GM23338 (cell line): ENCODE measurements around the gene PCDHGB4.

Source experiments
- CREB1 ChIP-seq: fragments of 250-450 bp; sonication (Bioruptor Pico); IDR thresholded peaks from 2 replicates; pipeline ENCODE4 v1.5.0; 2020; ENCODE audit warnings: low read depth, mild to moderate bottlenecking, moderate library complexity
- EZH2 ChIP-seq: fragments of 200-600 bp; sonication (generic); IDR thresholded peaks from one replicate; pipeline ENCODE4 v1.8.0; 2017; ENCODE audit warnings: antibody characterized with exemption, mild to moderate bottlenecking, low read depth; ENCODE audit not compliant: unreplicated experiment
- EZH2phosphoT487 ChIP-seq: fragments of 200-600 bp; sonication (generic); IDR thresholded peaks from one replicate; pipeline ENCODE4 v1.8.1; 2018; ENCODE audit warnings: antibody characterized with exemption; ENCODE audit not compliant: unreplicated experiment
- JUNB ChIP-seq: IDR thresholded peaks from one replicate; pipeline ENCODE4 v1.6.1; 2016; ENCODE audit warnings: antibody characterized with exemption; ENCODE audit not compliant: unreplicated experiment
- NANOG ChIP-seq: IDR thresholded peaks from 2 replicates; pipeline ENCODE4 v1.6.1; 2016; ENCODE audit warnings: antibody characterized with exemption, borderline replicate concordance
- POLR2AphosphoS5 ChIP-seq: IDR thresholded peaks from 2 replicates; pipeline ENCODE4 v1.6.1; 2016; ENCODE audit warnings: antibody characterized with exemption, low read depth
- STAT1 ChIP-seq: IDR thresholded peaks from one replicate; pipeline ENCODE4 v1.6.1; 2016; ENCODE audit warnings: antibody characterized with exemption; ENCODE audit not compliant: unreplicated experiment
- ZNF331 ChIP-seq: fragments of 250-450 bp; sonication (Bioruptor Pico); IDR thresholded peaks from 2 replicates; pipeline ENCODE4 v1.5.0; 2020; ENCODE audit warnings: low read depth, mild to moderate bottlenecking, moderate library complexity
- TF ChIP-seq, protein P1 (sequence below), 2 experiments: fragments of 200-600 bp in 1 of 2; sonication (generic) in 1 of 2; conservative IDR thresholded peaks; 2 replicates each; pipeline versions ENCODE4 v1.5.1 to v1.6.1; 2016 to 2017; ENCODE audit warnings: antibody characterized with exemption in 2 of 2, low read depth in 2 of 2, mild to moderate bottlenecking in 2 of 2, moderate library complexity in 1 of 2
- TF ChIP-seq, protein P2 (sequence below): IDR thresholded peaks from one replicate; pipeline ENCODE4 v1.6.1; 2018; ENCODE audit warnings: antibody characterized with exemption; ENCODE audit not compliant: unreplicated experiment
- TF ChIP-seq, protein P3 (sequence below): fragments of 250-450 bp; sonication (Bioruptor Pico); IDR thresholded peaks from 2 replicates; pipeline ENCODE4 v1.5.0; 2020; ENCODE audit warnings: mild to moderate bottlenecking, moderate library complexity
- TF ChIP-seq, protein P4 (sequence below): IDR thresholded peaks from 2 replicates; pipeline ENCODE4 v1.6.1; 2016; ENCODE audit warnings: antibody characterized with exemption

DNA sequence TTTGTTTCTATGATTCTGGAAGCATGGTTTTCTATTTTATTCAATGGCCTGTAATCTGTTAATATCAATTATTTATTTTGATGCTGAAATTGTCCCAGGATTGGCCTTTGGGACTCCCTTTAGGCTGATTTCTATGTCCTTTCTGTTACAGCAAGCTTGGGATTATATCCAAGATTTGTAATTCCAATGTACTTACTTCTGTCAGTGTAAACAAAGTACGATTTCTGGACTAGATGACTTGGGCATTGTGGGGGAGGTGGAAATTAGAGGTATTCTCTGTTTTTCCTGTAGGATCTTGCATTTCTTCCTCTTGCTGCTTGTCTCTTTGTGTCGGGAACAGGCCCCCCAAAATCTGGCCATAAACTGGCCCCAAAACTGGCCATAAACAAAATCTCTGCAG lies 46.5 kb downstream of the PCDHGB4 start:
- TF ChIP-seq, protein P1, sequence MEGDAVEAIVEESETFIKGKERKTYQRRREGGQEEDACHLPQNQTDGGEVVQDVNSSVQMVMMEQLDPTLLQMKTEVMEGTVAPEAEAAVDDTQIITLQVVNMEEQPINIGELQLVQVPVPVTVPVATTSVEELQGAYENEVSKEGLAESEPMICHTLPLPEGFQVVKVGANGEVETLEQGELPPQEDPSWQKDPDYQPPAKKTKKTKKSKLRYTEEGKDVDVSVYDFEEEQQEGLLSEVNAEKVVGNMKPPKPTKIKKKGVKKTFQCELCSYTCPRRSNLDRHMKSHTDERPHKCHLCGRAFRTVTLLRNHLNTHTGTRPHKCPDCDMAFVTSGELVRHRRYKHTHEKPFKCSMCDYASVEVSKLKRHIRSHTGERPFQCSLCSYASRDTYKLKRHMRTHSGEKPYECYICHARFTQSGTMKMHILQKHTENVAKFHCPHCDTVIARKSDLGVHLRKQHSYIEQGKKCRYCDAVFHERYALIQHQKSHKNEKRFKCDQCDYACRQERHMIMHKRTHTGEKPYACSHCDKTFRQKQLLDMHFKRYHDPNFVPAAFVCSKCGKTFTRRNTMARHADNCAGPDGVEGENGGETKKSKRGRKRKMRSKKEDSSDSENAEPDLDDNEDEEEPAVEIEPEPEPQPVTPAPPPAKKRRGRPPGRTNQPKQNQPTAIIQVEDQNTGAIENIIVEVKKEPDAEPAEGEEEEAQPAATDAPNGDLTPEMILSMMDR (conservative IDR thresholded peaks at IDR 0.05; ENCODE audit: low read depth in 2 of 2): no peak
- TF ChIP-seq, protein P2, sequence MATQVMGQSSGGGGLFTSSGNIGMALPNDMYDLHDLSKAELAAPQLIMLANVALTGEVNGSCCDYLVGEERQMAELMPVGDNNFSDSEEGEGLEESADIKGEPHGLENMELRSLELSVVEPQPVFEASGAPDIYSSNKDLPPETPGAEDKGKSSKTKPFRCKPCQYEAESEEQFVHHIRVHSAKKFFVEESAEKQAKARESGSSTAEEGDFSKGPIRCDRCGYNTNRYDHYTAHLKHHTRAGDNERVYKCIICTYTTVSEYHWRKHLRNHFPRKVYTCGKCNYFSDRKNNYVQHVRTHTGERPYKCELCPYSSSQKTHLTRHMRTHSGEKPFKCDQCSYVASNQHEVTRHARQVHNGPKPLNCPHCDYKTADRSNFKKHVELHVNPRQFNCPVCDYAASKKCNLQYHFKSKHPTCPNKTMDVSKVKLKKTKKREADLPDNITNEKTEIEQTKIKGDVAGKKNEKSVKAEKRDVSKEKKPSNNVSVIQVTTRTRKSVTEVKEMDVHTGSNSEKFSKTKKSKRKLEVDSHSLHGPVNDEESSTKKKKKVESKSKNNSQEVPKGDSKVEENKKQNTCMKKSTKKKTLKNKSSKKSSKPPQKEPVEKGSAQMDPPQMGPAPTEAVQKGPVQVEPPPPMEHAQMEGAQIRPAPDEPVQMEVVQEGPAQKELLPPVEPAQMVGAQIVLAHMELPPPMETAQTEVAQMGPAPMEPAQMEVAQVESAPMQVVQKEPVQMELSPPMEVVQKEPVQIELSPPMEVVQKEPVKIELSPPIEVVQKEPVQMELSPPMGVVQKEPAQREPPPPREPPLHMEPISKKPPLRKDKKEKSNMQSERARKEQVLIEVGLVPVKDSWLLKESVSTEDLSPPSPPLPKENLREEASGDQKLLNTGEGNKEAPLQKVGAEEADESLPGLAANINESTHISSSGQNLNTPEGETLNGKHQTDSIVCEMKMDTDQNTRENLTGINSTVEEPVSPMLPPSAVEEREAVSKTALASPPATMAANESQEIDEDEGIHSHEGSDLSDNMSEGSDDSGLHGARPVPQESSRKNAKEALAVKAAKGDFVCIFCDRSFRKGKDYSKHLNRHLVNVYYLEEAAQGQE: no peak
- TF ChIP-seq CREB1 (CRISPR knock-in tag): no peak
- TF ChIP-seq, protein P3, sequence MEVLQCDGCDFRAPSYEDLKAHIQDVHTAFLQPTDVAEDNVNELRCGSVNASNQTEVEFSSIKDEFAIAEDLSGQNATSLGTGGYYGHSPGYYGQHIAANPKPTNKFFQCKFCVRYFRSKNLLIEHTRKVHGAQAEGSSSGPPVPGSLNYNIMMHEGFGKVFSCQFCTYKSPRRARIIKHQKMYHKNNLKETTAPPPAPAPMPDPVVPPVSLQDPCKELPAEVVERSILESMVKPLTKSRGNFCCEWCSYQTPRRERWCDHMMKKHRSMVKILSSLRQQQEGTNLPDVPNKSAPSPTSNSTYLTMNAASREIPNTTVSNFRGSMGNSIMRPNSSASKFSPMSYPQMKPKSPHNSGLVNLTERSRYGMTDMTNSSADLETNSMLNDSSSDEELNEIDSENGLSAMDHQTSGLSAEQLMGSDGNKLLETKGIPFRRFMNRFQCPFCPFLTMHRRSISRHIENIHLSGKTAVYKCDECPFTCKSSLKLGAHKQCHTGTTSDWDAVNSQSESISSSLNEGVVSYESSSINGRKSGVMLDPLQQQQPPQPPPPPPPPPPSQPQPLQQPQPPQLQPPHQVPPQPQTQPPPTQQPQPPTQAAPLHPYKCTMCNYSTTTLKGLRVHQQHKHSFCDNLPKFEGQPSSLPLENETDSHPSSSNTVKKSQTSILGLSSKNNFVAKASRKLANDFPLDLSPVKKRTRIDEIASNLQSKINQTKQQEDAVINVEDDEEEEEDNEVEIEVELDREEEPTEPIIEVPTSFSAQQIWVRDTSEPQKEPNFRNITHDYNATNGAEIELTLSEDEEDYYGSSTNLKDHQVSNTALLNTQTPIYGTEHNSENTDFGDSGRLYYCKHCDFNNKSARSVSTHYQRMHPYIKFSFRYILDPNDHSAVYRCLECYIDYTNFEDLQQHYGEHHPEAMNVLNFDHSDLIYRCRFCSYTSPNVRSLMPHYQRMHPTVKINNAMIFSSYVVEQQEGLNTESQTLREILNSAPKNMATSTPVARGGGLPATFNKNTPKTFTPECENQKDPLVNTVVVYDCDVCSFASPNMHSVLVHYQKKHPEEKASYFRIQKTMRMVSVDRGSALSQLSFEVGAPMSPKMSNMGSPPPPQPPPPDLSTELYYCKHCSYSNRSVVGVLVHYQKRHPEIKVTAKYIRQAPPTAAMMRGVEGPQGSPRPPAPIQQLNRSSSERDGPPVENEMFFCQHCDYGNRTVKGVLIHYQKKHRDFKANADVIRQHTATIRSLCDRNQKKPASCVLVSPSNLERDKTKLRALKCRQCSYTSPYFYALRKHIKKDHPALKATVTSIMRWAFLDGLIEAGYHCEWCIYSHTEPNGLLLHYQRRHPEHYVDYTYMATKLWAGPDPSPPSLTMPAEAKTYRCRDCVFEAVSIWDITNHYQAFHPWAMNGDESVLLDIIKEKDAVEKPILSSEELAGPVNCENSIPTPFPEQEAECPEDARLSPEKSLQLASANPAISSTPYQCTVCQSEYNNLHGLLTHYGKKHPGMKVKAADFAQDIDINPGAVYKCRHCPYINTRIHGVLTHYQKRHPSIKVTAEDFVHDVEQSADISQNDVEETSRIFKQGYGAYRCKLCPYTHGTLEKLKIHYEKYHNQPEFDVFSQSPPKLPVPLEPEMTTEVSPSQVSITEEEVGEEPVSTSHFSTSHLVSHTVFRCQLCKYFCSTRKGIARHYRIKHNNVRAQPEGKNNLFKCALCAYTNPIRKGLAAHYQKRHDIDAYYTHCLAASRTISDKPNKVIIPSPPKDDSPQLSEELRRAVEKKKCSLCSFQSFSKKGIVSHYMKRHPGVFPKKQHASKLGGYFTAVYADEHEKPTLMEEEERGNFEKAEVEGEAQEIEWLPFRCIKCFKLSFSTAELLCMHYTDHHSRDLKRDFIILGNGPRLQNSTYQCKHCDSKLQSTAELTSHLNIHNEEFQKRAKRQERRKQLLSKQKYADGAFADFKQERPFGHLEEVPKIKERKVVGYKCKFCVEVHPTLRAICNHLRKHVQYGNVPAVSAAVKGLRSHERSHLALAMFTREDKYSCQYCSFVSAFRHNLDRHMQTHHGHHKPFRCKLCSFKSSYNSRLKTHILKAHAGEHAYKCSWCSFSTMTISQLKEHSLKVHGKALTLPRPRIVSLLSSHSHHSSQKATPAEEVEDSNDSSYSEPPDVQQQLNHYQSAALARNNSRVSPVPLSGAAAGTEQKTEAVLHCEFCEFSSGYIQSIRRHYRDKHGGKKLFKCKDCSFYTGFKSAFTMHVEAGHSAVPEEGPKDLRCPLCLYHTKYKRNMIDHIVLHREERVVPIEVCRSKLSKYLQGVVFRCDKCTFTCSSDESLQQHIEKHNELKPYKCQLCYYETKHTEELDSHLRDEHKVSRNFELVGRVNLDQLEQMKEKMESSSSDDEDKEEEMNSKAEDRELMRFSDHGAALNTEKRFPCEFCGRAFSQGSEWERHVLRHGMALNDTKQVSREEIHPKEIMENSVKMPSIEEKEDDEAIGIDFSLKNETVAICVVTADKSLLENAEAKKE: no peak
- TF ChIP-seq POLR2AphosphoS5: no peak
- TF ChIP-seq ZNF331 (CRISPR knock-in tag): no peak
- TF ChIP-seq EZH2: no peak
- TF ChIP-seq JUNB: no peak
- no peak for TF ChIP-seq STAT1
- no peak for TF ChIP-seq EZH2phosphoT487
- TF ChIP-seq NANOG: no peak
- TF ChIP-seq, protein P4, sequence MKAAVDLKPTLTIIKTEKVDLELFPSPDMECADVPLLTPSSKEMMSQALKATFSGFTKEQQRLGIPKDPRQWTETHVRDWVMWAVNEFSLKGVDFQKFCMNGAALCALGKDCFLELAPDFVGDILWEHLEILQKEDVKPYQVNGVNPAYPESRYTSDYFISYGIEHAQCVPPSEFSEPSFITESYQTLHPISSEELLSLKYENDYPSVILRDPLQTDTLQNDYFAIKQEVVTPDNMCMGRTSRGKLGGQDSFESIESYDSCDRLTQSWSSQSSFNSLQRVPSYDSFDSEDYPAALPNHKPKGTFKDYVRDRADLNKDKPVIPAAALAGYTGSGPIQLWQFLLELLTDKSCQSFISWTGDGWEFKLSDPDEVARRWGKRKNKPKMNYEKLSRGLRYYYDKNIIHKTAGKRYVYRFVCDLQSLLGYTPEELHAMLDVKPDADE: no peak
